B cell (primary cell): ENCODE measurements around the gene PIP4K2A. TPM values are rescaled to one million over a fixed set of nuclear protein-coding genes. Genes with fewer than 3 reads are reported as not detected.

ENCODE experiments used
- ATAC-seq: fragments of 200-7000 bp; cut with Tn5 transposase; one replicate; pipeline ENCODE4 v1.10.0; 2021; ENCODE audit warnings: low read depth, mild to moderate bottlenecking, moderate number of reproducible peaks, moderate library complexity
- CTCF ChIA-PET: fragments of 350-600 bp; sonication (Branson Sonifier 250); formaldehyde crosslinking; loops from one replicate; lab custom pipeline; 2021; ENCODE audit warnings: antibody characterized with exemption, inconsistent platforms; lab: Charles Lee
- POLR2A ChIA-PET: fragments of 350-600 bp; sonication (Branson Sonifier 250); formaldehyde crosslinking; loops from one replicate; lab custom pipeline; 2021; ENCODE audit warnings: antibody characterized with exemption; lab: Charles Lee
- DNase-seq: peaks from one replicate; pipeline ENCODE4 v3.0.0; 2013
- H2AFZ ChIP-seq: 2 replicates; pipeline ENCODE4 v1.6.1; 2012; ENCODE audit warnings: mild to moderate bottlenecking, low read depth, low read length; ENCODE audit not compliant: insufficient read depth, poor library complexity, severe bottlenecking
- H3K27ac ChIP-seq, 2 donors: 1 replicate in 1 of 2; 2 replicates in 1 of 2; pipeline ENCODE4 v1.5.1; 2012 to 2013; ENCODE audit warnings: low read length in 2 of 2, mild to moderate bottlenecking in 2 of 2, moderate library complexity in 1 of 2
- H3K27me3 ChIP-seq, 4 experiments: fragments of 200-600 bp in 1 of 4; sonication (generic) in 1 of 4; replicated peaks in 1 of 4; 1 replicate in 2 of 4; 2 replicates in 2 of 4; pipeline versions ENCODE4 v1.6.1 to v1.7.0; 2013 to 2016; ENCODE audit warnings: low read length in 3 of 4, mild to moderate bottlenecking in 2 of 4, mixed read lengths in 1 of 4, moderate library complexity in 1 of 4; ENCODE audit not compliant: insufficient read depth in 4 of 4, control insufficient read depth in 3 of 4; ENCODE audit errors: control extremely low read depth in 1 of 4
- H3K36me3 ChIP-seq, 2 experiments: replicated peaks in 1 of 2; 1 replicate in 1 of 2; 2 replicates in 1 of 2; pipeline versions ENCODE4 v1.6.1 to v1.7.1; 2013; ENCODE audit warnings: low read length in 1 of 2; ENCODE audit not compliant: insufficient read depth in 2 of 2, control insufficient read depth in 1 of 2; ENCODE audit errors: control extremely low read depth in 1 of 2, extremely low read depth in 1 of 2
- H3K4me1 ChIP-seq, 2 donors: fragments of 200-600 bp in 1 of 2; sonication (generic) in 1 of 2; 1 replicate in 1 of 2; 2 replicates in 1 of 2; pipeline versions ENCODE4 v1.5.1 to v1.6.1; 2013 to 2017; ENCODE audit warnings: low read length in 2 of 2; ENCODE audit not compliant: control insufficient read depth in 2 of 2, insufficient read depth in 2 of 2
- H3K4me2 ChIP-seq: replicated peaks from 2 replicates; pipeline ENCODE3; 2012; ENCODE audit warnings: mild to moderate bottlenecking, low read depth, low read length; ENCODE audit not compliant: poor library complexity, severe bottlenecking
- H3K4me3 ChIP-seq, 5 experiments: fragments of 200-600 bp in 1 of 5; sonication (generic) in 1 of 5; 1 replicate in 3 of 5; 2 replicates in 2 of 5; pipeline versions ENCODE4 v1.5.1 to v1.7.0; 2011 to 2016; ENCODE audit warnings: low read length in 4 of 5, mild to moderate bottlenecking in 4 of 5, low read depth in 2 of 5, control low read depth in 1 of 5, moderate library complexity in 1 of 5; ENCODE audit not compliant: insufficient read depth in 1 of 5; ENCODE audit errors: control extremely low read depth in 1 of 5, extremely low read depth in 1 of 5
- H3K79me2 ChIP-seq: fragments of 200-600 bp; sonication (generic); one replicate; pipeline ENCODE4 v1.6.0; 2016; ENCODE audit warnings: low read length; ENCODE audit not compliant: control insufficient read depth, insufficient read depth
- H3K9ac ChIP-seq: fragments of 200-600 bp; sonication (generic); 2 replicates; pipeline ENCODE4 v1.6.1; 2017; ENCODE audit warnings: mild to moderate bottlenecking, low read length, moderate library complexity
- H3K9me3 ChIP-seq, 3 donors: one replicate each; pipeline versions ENCODE4 v1.6.1 to v1.7.1; 2013; ENCODE audit warnings: low read length in 2 of 3; ENCODE audit not compliant: control insufficient read depth in 2 of 3, insufficient read depth in 1 of 3; ENCODE audit errors: control extremely low read depth in 1 of 3
- H4K20me1 ChIP-seq: 2 replicates; pipeline ENCODE4 v1.6.0; 2012; ENCODE audit warnings: mild to moderate bottlenecking, low read length; ENCODE audit not compliant: insufficient read depth, control insufficient read depth, poor library complexity, severe bottlenecking
- H3K27ac Mint-ChIP-seq: one replicate; pipeline ENCODE4 v1.8.0; 2021; ENCODE audit warnings: mixed read lengths
- H3K27me3 Mint-ChIP-seq: one replicate; pipeline ENCODE4 v1.8.0; 2021; ENCODE audit warnings: mixed read lengths
- H3K4me1 Mint-ChIP-seq: one replicate; pipeline ENCODE4 v1.8.0; 2021; ENCODE audit warnings: mixed read lengths
- H3K4me3 Mint-ChIP-seq: one replicate; pipeline ENCODE4 v1.8.0; 2021; ENCODE audit warnings: mixed read lengths
- H3K9me3 Mint-ChIP-seq: one replicate; pipeline ENCODE4 v1.8.0; 2022; ENCODE audit warnings: mixed read lengths; ENCODE audit not compliant: insufficient read depth
- CTCF ChIP-seq: fragments of 200-600 bp; IDR thresholded peaks from one replicate; pipeline ENCODE4 v1.8.0; 2022; ENCODE audit warnings: antibody characterized with exemption, mild to moderate bottlenecking
- EZH2 ChIP-seq: IDR thresholded peaks from 2 replicates; pipeline ENCODE4 v1.6.1; 2012; ENCODE audit warnings: borderline replicate concordance, low read depth, mild to moderate bottlenecking, moderate library complexity, low read length; ENCODE audit not compliant: insufficient read depth, poor library complexity, severe bottlenecking
- WGBS: methylation state at CpG from one replicate; pipeline ENCODE4 v1.1.5; 2013; ENCODE audit warnings: missing lambda C conversion rate; ENCODE audit not compliant: insufficient coverage; 5-methylcytosine and 5-hydroxymethylcytosine counted together
- intact Hi-C: fragments of 100-400 bp; cut with micrococcal nuclease; formaldehyde crosslinking; loops from one replicate; pipeline ENCODE4 v1.10.0; 2022
- polyA plus RNA-seq: library from polyadenylated mRNA; depleted of rRNA; stranded (reverse); fragments of >200 nt; gene quantifications from 2 replicates; pipeline ENCODE4 v1.2.3, GENCODE V29; 2012
- total RNA-seq, 2 donors: library from RNA; stranded (reverse); fragments of 120-200 nt in 1 of 2; gene quantifications; 1 replicate in 1 of 2; 2 replicates in 1 of 2; pipeline versions ENCODE4 v1.2.3 to v1.2.4, GENCODE V29; 2013 to 2022

Gene PIP4K2A
- total and polyA plus RNA-seq, 2 donors (not counting 1 experiment from before 2014, with no cell fraction given): 21.8 to 103 TPM

- POLR2A ChIA-PET: no interaction called here
These were observed 41.3 kb downstream of the PIP4K2A start for GRCh38 chr10:22673091-22673392.

More at GRCh38 chr10:22673091-22673392, 41.3 kb downstream of the PIP4K2A start:
- Histone ChIP-seq H3K9ac (no peak overlapping the region), H3K27me3 (no peaks in the 10 kb centered on the region), H2AFZ (no peak overlapping the region), H3K4me2 (no peak overlapping the region), H3K27ac (no peak overlapping the region), H3K79me2 (peaks cover 100% of the 10 kb centered on the region), H3K4me3 (no peak overlapping the region), H3K9me3 (no peaks in the 10 kb centered on the region), H4K20me1 (peaks cover 73% of the 10 kb centered on the region), H3K4me1 (peaks cover 21 to 32% of the 10 kb centered on the region in 2 donors), H3K36me3 (peaks cover 0 to 1% of the 10 kb centered on the region in 2 experiments)
- no peak for DNase-seq
- CTCF ChIA-PET: no interaction called here
- WGBS: no CpG with 5 or more reads among the region's 1 CpG
- Mint-ChIP-seq H3K4me1 (peaks cover 80% of the 10 kb centered on the region), H3K9me3 (no peaks in the 10 kb centered on the region), H3K27ac (peak overlapping the region; percentile 71), H3K4me3 (no peak overlapping the region), H3K27me3 (no peaks in the 10 kb centered on the region)
- no peak for TF ChIP-seq EZH2
- no peak for TF ChIP-seq CTCF
- intact Hi-C loops: no loop called here
- no peak for ATAC-seq
